Measurements from ENCODE around the gene TMEM238L. TPM values are rescaled to one million over a fixed set of nuclear protein-coding genes. Genes with fewer than 3 reads are reported as not detected.

The TMEM238L gene
- total RNA-seq, 2 donors from 2014 or later: not detected

GRCh38 chr17:10761281-10761680 lies 42.6 kb downstream of the TMEM238L start:
- Mint-ChIP-seq H3K9me3 (no peaks in the 10 kb centered on the region), H3K27ac (no peak overlapping the region), H3K36me3 (no peaks in the 10 kb centered on the region)
- ATAC-seq: no peak
- DNase-seq (ENCODE audit: low spot score in 2 of 2): no peak

GRCh38 chr17:10758062-10758461 lies 45.8 kb downstream of the TMEM238L start:
- DNase-seq (ENCODE audit: low spot score in 2 of 2) (no peak), ATAC-seq (no peak)
- H3K36me3 Mint-ChIP-seq: no peaks in the 10 kb centered on the region
- no peaks in the 10 kb centered on the region for H3K9me3 Mint-ChIP-seq
- no peak overlapping the region for H3K27ac Mint-ChIP-seq

GRCh38 chr17:10757647-10758046 lies 46.3 kb downstream of the TMEM238L start:
- DNase-seq (ENCODE audit: low spot score in 2 of 2) (no peak), ATAC-seq (no peak)
- Mint-ChIP-seq H3K27ac (no peak overlapping the region), H3K36me3 (no peaks in the 10 kb centered on the region), H3K9me3 (no peaks in the 10 kb centered on the region)

GRCh38 chr17:10757067-10757466 lies 46.8 kb downstream of the TMEM238L start:
- H3K9me3 Mint-ChIP-seq: no peaks in the 10 kb centered on the region
- ATAC-seq (no peak), DNase-seq (ENCODE audit: low spot score in 2 of 2) (no peak)
- H3K36me3 Mint-ChIP-seq: no peaks in the 10 kb centered on the region
- H3K27ac Mint-ChIP-seq: peak overlapping the region in 1 of 2 donors; percentile 29

- H3K27ac Mint-ChIP-seq: peak overlapping the region in 1 of 2 donors; percentile 29
- no peaks in the 10 kb centered on the region for H3K9me3 Mint-ChIP-seq
- ATAC-seq (no peak), DNase-seq (ENCODE audit: low spot score in 2 of 2) (no peak)
- no peaks in the 10 kb centered on the region for H3K36me3 Mint-ChIP-seq
Observed at GRCh38 chr17:10756619-10757018, 47.3 kb downstream of the TMEM238L start.

- no peak for ATAC-seq
- H3K9me3 Mint-ChIP-seq: no peaks in the 10 kb centered on the region
- H3K36me3 Mint-ChIP-seq: no peaks in the 10 kb centered on the region
- no peak overlapping the region for H3K27ac Mint-ChIP-seq
- DNase-seq (ENCODE audit: low spot score in 2 of 2): no peak
Observed at GRCh38 chr17:10756185-10756584, 47.7 kb downstream of the TMEM238L start.

- DNase-seq (ENCODE audit: low spot score in 2 of 2): no peak
Observed at GRCh38 chr17:10755592-10756127, 48.2 kb downstream of the TMEM238L start.

GRCh38 chr17:10754861-10755591 lies 48.9 kb downstream of the TMEM238L start:
- no peaks in the 10 kb centered on the region for H3K36me3 Mint-ChIP-seq
- DNase-seq (ENCODE audit: low spot score in 2 of 2) (no peak), ATAC-seq (no peak)
- no peaks in the 10 kb centered on the region for H3K9me3 Mint-ChIP-seq
- H3K27ac Mint-ChIP-seq: peak overlapping the region in 1 of 2 donors; percentile 50

More at GRCh38 chr17:10755592-10756127, 48.2 kb downstream of the TMEM238L start:
- no peak for ATAC-seq
- Mint-ChIP-seq H3K27ac (peak overlapping the region; percentile 50 to 67), H3K36me3 (no peaks in the 10 kb centered on the region), H3K9me3 (no peaks in the 10 kb centered on the region)

GRCh38 chr17:10754109-10754508 lies 49.8 kb downstream of the TMEM238L start:
- Mint-ChIP-seq H3K27ac (no peak overlapping the region), H3K9me3 (no peaks in the 10 kb centered on the region), H3K36me3 (no peaks in the 10 kb centered on the region)
- DNase-seq (ENCODE audit: low spot score in 2 of 2) (peak in 1 of 2 donors; percentile 13), ATAC-seq (no peak)

GRCh38 chr17:10752696-10753095 lies 51.2 kb downstream of the TMEM238L start:
- no peaks in the 10 kb centered on the region for H3K36me3 Mint-ChIP-seq
- DNase-seq (ENCODE audit: low spot score in 2 of 2) (no peak), ATAC-seq (no peak)
- no peaks in the 10 kb centered on the region for H3K9me3 Mint-ChIP-seq
- no peak overlapping the region for H3K27ac Mint-ChIP-seq

GRCh38 chr17:10751563-10751962 lies 52.3 kb downstream of the TMEM238L start:
- ATAC-seq (no peak), DNase-seq (ENCODE audit: low spot score in 2 of 2) (no peak)
- Mint-ChIP-seq H3K36me3 (no peaks in the 10 kb centered on the region), H3K9me3 (no peaks in the 10 kb centered on the region), H3K27ac (no peak overlapping the region)

- Mint-ChIP-seq H3K36me3 (no peaks in the 10 kb centered on the region), H3K9me3 (no peaks in the 10 kb centered on the region), H3K27ac (no peak overlapping the region)
- no peak for DNase-seq (ENCODE audit: low spot score in 2 of 2)
- no peak for ATAC-seq
Observed at GRCh38 chr17:10750210-10750609, 53.7 kb downstream of the TMEM238L start.

GRCh38 chr17:10748531-10749181 lies 55.2 kb downstream of the TMEM238L start:
- ATAC-seq (no peak), DNase-seq (ENCODE audit: low spot score in 2 of 2) (no peak)
- no peaks in the 10 kb centered on the region for H3K36me3 Mint-ChIP-seq
- no peak overlapping the region for H3K27ac Mint-ChIP-seq
- no peaks in the 10 kb centered on the region for H3K9me3 Mint-ChIP-seq

GRCh38 chr17:10745231-10745630 lies 58.7 kb downstream of the TMEM238L start:
- H3K27ac Mint-ChIP-seq: no peak overlapping the region
- no peak for DNase-seq (ENCODE audit: low spot score in 2 of 2)
- no peak for ATAC-seq
- no peaks in the 10 kb centered on the region for H3K9me3 Mint-ChIP-seq
- no peaks in the 10 kb centered on the region for H3K36me3 Mint-ChIP-seq

All from activated naive CD4-positive, alpha-beta T cell treated with anti-CD3 and anti-CD28 coated beads, Interleukin-2, amount 50 U/mL, for 72 hours (primary cell).